NB4 (cell line): ENCODE data around the gene ITCH.
"Not testable (repeated sequence)": the region's sequence is repeated elsewhere in the genome, so short reads cannot be mapped to it uniquely, and the experiment has no call there.

ENCODE experiments used
- MYC ChIP-seq: IDR thresholded peaks from 2 replicates; pipeline ENCODE4 v1.6.1; 2011; ENCODE audit warnings: low read depth, low read length
- POLR2A ChIP-seq: IDR thresholded peaks from 2 replicates; pipeline ENCODE4 v1.6.1; 2011; ENCODE audit warnings: mild to moderate bottlenecking; ENCODE audit not compliant: insufficient read length; ENCODE audit errors: extremely low read depth
- TF ChIP-seq, protein P1 (sequence below): IDR thresholded peaks from one replicate; pipeline ENCODE4 v1.5.1; 2012; ENCODE audit warnings: low read depth, low read length
- TF ChIP-seq, protein P2 (sequence below): IDR thresholded peaks from 2 replicates; pipeline ENCODE4 v1.6.1; 2011; ENCODE audit warnings: low read depth, low read length

DNA sequence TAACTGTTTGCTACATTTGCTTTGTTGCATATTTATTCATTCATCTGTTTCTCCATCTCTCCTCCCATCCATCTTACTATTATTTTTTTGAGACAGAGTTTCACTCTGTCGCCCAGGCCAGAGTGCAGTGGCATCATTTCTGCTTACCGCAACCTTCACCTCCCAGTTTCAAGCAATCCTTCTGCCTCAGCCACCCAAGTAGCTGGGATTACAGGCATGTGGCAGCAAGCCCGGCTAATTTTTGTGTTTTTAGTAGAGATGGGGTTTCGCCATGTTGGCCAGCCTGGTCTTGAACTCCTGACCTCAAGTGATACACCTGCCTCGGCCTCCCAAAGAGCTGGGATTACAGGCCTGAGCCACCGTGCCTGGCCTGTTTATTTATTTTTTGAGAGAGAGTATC lies 9.6 kb upstream of the ITCH start:
- TF ChIP-seq, protein P1, sequence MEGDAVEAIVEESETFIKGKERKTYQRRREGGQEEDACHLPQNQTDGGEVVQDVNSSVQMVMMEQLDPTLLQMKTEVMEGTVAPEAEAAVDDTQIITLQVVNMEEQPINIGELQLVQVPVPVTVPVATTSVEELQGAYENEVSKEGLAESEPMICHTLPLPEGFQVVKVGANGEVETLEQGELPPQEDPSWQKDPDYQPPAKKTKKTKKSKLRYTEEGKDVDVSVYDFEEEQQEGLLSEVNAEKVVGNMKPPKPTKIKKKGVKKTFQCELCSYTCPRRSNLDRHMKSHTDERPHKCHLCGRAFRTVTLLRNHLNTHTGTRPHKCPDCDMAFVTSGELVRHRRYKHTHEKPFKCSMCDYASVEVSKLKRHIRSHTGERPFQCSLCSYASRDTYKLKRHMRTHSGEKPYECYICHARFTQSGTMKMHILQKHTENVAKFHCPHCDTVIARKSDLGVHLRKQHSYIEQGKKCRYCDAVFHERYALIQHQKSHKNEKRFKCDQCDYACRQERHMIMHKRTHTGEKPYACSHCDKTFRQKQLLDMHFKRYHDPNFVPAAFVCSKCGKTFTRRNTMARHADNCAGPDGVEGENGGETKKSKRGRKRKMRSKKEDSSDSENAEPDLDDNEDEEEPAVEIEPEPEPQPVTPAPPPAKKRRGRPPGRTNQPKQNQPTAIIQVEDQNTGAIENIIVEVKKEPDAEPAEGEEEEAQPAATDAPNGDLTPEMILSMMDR, result not testable (repeated sequence)
- not testable (repeated sequence) for TF ChIP-seq POLR2A, MYC
- TF ChIP-seq, protein P2, sequence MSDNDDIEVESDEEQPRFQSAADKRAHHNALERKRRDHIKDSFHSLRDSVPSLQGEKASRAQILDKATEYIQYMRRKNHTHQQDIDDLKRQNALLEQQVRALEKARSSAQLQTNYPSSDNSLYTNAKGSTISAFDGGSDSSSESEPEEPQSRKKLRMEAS, result not testable (repeated sequence)
